Pancreas (tissue), 10 donors: Measurements from ENCODE around the gene SIAH3. TPM values are rescaled to one million over a fixed set of nuclear protein-coding genes. Genes with fewer than 3 reads are reported as not detected.

Experiments used
- ATAC-seq, 4 donors: fragments of 200-7000 bp; cut with Tn5 transposase; one replicate each; pipeline versions ENCODE4 v1.8.0 to v1.9.1; 2020; ENCODE audit warnings: mild to moderate bottlenecking in 4 of 4, moderate library complexity in 4 of 4
- DNase-seq, 6 donors: peaks; one replicate each; pipeline ENCODE4 v3.0.0-alpha.2; 2020
- FAIRE-seq: peaks from 2 replicates; lab custom pipeline; 2012; peaks lifted over from hg19 to GRCh38; lab: Jason Lieb, UNC
- H3K27ac ChIP-seq, 4 donors: fragments of 200-600 bp; sonication (generic); 1 replicate in 3 of 4; 2 replicates in 1 of 4; pipeline versions ENCODE4 v1.5.0 to v1.8.0; 2020
- H3K27me3 ChIP-seq, 4 donors: fragments of 200-600 bp; one replicate each; pipeline ENCODE4 v1.8.0; 2021
- H3K36me3 ChIP-seq, 3 donors: fragments of 200-600 bp; sonication (generic) in 1 of 3; one replicate each; pipeline versions ENCODE4 v1.5.0 to v1.8.0; 2020 to 2021
- H3K4me1 ChIP-seq, 3 donors: fragments of 200-600 bp; one replicate each; pipeline ENCODE4 v1.8.0; 2021
- H3K4me3 ChIP-seq, 4 donors: fragments of 200-600 bp; sonication (generic) in 2 of 4; one replicate each; pipeline versions ENCODE4 v1.5.0 to v1.8.0; 2020 to 2021
- H3K9me3 ChIP-seq, 4 donors: fragments of 200-600 bp; one replicate each; pipeline ENCODE4 v1.8.0; 2021
- WGBS, 2 donors: extraction: QIAGEN DNeasy Blood & Tissue Kit; methylation state at CpG; one replicate each; pipeline ENCODE4 v1.1.7; 2013; 5-methylcytosine and 5-hydroxymethylcytosine counted together
- intact Hi-C, 3 donors: fragments of 100-400 bp; cut with DNase I; formaldehyde crosslinking; loops; one replicate each; pipeline versions ENCODE4 v1.11.1 to v1.14.2; 2022
- polyA plus RNA-seq, 2 donors: library from polyadenylated mRNA; stranded (reverse); fragments of 200-250 nt; gene quantifications; one replicate each; pipeline ENCODE4 v1.2.3, GENCODE V29; 2013
- total RNA-seq, 6 donors: library from RNA; stranded (reverse); fragmentation: NEBNext Ultra II Directional in 4 of 6; extraction: Animal tissue kit (Norgen Biotek cat#: 25700) in 4 of 6; gene quantifications; one replicate each; pipeline versions ENCODE4 v1.2.1 to v1.2.4, GENCODE V29; 2021 to 2023
- TF ChIP-seq, protein P1 (sequence below), 4 donors: fragments of 200-600 bp; sonication (generic) in 3 of 4; IDR thresholded peaks; one replicate each; pipeline versions ENCODE4 v1.5.0 to v1.8.0; 2021; ENCODE audit warnings: antibody characterized with exemption in 4 of 4
- donor health status: healthy with polysubstance abuse.
- donor health status: DM: no; HTN: no; CAD: no; lungs with moderate emphysema.
- donor health status: DM: no; HTN: no; CAD: no.
- donor health status: control.
- donor health status: control.
- donor health status: Bipolar disorder and iron deficiency.
- donor health status: DM: yes; HTN: yes; CAD: no.
- donor health status: DM: no; HTN: no; CAD: no.
- donor health status: DM: no; HTN: no; CAD: no.
- donor health status: DM: yes; HTN: yes; CAD: no.

SIAH3 gene, protein sequence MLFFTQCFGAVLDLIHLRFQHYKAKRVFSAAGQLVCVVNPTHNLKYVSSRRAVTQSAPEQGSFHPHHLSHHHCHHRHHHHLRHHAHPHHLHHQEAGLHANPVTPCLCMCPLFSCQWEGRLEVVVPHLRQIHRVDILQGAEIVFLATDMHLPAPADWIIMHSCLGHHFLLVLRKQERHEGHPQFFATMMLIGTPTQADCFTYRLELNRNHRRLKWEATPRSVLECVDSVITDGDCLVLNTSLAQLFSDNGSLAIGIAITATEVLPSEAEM
- total RNA-seq (under 1 TPM in 1 of 6 donors, not detected in 5; 0.03 TPM), polyA plus RNA-seq (not detected)

DNA sequence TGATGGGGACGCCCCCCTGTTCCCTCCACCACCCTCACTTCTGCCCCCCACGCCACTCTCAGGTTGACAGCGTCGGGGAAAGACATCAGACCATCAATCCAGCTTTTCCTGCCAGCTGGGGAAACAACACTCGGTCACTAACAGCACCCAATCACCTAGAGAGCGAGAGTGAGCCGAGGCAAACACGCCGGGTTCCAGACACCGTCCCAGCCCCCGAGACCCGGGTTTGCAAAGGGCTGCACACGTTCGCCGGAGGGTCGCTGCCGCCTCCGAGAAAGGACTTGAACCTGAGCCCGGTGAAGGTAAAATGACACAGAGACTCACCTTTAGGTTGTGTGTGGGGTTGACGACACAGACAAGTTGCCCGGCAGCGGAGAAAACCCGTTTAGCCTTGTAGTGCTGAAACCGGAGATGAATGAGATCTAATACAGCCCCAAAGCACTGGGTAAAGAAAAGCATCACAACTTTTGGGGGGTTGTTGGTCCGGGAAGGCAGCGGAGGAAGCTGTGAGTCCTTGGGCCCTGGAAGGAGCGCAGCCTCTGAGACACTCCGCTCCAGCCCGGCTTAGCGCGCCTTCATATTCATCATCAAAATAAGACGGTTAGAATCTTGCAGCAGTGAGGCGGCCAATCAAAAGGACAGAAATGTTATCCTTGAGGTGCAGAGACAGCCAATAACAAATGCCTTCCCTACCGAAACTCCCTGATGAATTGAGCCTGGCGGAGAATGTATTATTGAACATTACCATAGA lies at the start of gene SIAH3:
TSS of gene SIAH3 (minus strand) at position 583 of the 751 bp plus-strand sequence. CDS start at position 459, 124 bp downstream.
- peak in 3 of 4 donors; percentile 34 to 60 (median 52) for ATAC-seq
- intact Hi-C loops, result no loop called here
- no peaks in the 10 kb centered on the region for H3K4me1 ChIP-seq

DNA sequence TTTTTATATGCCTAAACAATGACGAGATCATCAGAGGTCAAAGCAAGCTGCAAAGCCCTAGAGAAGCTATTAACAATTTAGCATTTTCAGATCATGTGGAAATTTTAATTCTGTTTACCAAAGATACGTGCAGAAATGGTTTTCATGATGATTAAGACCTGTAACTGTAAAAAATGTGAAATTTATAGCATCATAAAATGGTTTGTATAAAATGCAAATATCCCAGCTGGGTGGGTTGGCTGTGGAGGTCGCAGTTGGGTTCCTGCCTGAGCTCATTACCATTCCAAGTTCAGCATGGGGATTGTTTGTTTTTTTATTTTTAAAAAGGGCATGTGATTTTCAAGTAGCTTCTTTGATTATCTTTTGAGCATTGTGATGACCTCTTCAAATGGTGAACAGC lies 47.9 kb upstream of the SIAH3 start:
- Histone ChIP-seq H3K36me3 (no peaks in the 10 kb centered on the region), H3K9me3 (no peaks in the 10 kb centered on the region), H3K27ac (no peak overlapping the region), H3K4me1 (no peaks in the 10 kb centered on the region), H3K4me3 (no peak overlapping the region), H3K27me3 (no peaks in the 10 kb centered on the region)
- ATAC-seq (no peak), FAIRE-seq (no peak), DNase-seq (no peak)
- TF ChIP-seq, protein P1, sequence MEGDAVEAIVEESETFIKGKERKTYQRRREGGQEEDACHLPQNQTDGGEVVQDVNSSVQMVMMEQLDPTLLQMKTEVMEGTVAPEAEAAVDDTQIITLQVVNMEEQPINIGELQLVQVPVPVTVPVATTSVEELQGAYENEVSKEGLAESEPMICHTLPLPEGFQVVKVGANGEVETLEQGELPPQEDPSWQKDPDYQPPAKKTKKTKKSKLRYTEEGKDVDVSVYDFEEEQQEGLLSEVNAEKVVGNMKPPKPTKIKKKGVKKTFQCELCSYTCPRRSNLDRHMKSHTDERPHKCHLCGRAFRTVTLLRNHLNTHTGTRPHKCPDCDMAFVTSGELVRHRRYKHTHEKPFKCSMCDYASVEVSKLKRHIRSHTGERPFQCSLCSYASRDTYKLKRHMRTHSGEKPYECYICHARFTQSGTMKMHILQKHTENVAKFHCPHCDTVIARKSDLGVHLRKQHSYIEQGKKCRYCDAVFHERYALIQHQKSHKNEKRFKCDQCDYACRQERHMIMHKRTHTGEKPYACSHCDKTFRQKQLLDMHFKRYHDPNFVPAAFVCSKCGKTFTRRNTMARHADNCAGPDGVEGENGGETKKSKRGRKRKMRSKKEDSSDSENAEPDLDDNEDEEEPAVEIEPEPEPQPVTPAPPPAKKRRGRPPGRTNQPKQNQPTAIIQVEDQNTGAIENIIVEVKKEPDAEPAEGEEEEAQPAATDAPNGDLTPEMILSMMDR (IDR thresholded peaks at IDR 0.05), result no peak
- 53 to 58% methylated on average over 3 of the region's 3 CpGs for WGBS, 2 donors
- intact Hi-C loops, result no loop called here

More for the DNA sequence above, at the start of gene SIAH3:
- H3K27me3 ChIP-seq, result peaks cover 0 to 9% (median 3%) of the 10 kb centered on the region in 4 donors
- no peak within 1 kb of the TSS for H3K27ac ChIP-seq
- no peak for FAIRE-seq
- DNase-seq, result no peak
- TF ChIP-seq, protein P1 (IDR thresholded peaks at IDR 0.05), result no peak
- no peaks in the 10 kb centered on the region for H3K36me3 ChIP-seq
- H3K4me3 ChIP-seq, result peak within 1 kb of the TSS in 2 of 4 donors; percentile 24 to 37
- WGBS, 2 donors, result 4% methylated on average over 35 of the region's 35 CpGs
- H3K9me3 ChIP-seq, result no peaks in the 10 kb centered on the region

DNA sequence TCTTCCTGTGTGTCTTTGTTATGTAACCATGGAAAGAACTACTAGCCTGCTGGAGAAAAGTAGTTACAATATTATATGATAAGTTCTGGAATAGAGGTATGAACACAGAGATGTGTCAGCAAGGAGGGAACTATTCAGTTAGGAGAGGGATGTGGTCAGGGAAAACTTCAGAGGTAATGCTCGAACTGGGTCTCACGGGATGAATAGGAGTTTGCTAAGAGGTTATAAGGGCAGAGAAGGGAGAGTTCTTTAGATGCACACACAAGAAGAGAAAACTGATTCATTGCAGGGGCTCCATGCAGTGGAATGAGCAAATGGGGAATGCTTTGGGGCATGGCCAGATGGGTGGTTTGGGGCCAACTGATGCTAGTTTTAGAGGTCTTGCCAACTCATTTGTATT lies 46.0 kb upstream of the SIAH3 start:
- TF ChIP-seq, protein P1 (IDR thresholded peaks at IDR 0.05), result no peak
- whole genome bisulfite sequencing, 2 donors, result 81 to 89% methylated on average over 2 of the region's 2 CpGs
- intact Hi-C loops, result no loop called here
- FAIRE-seq (no peak), DNase-seq (no peak), ATAC-seq (no peak)
- Histone ChIP-seq H3K27me3 (no peaks in the 10 kb centered on the region), H3K27ac (no peak overlapping the region), H3K4me3 (no peak overlapping the region), H3K9me3 (no peaks in the 10 kb centered on the region), H3K36me3 (no peaks in the 10 kb centered on the region), H3K4me1 (no peaks in the 10 kb centered on the region)

DNA sequence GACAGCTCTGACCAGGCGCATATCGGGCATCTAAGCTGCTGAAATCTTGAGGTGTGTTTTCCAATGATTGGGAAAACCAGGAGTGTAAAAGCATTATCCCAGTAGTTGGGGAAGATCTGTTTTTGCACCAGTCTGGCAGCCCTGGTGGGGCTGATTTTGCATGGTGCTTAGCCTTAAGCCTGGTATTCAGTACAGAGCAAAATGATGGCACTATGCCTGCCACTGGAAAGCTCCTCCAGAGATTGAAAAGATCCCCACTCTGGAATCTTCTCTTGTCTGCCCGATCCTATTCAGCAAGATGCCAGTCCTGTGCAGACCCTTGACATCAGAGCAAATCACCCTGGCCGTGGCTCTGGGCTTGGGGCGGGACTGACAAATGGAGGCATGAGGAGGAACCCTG lies 44.7 kb upstream of the SIAH3 start:
- no peaks in the 10 kb centered on the region for H3K36me3 ChIP-seq
- 74 to 82% methylated on average over 5 of the region's 5 CpGs for WGBS, 2 donors
- H3K4me3 ChIP-seq, result no peak overlapping the region
- TF ChIP-seq, protein P1 (IDR thresholded peaks at IDR 0.05), result no peak
- no peak for FAIRE-seq
- H3K27me3 ChIP-seq, result no peaks in the 10 kb centered on the region
- DNase-seq, result no peak
- no peak for ATAC-seq
- no peaks in the 10 kb centered on the region for H3K4me1 ChIP-seq
- intact Hi-C loops, result no loop called here
- no peak overlapping the region for H3K27ac ChIP-seq
- H3K9me3 ChIP-seq, result no peaks in the 10 kb centered on the region
